HG03439 (cell line): Measurements from ENCODE around the gene ZNF324B.
"Not testable (repeated sequence)": the region's sequence is repeated elsewhere in the genome, so short reads cannot be mapped to it uniquely, and the experiment has no call there.

Experiments used
- ATAC-seq: cut with Tn5 transposase; IDR thresholded peaks from one replicate; pipeline ENCODE4 v1.9.1; 2021; ENCODE audit warnings: mild to moderate bottlenecking, moderate library complexity; ENCODE audit not compliant: unreplicated experiment

Gene ZNF324B

GRCh38 chr19:58479736-58480480 lies 28.5 kb downstream of the ZNF324B start:
- ATAC-seq = no peak

- ATAC-seq = no peak
Measured at GRCh38 chr19:58480481-58480830, 29.0 kb downstream of the ZNF324B start.

- no peak for ATAC-seq
Measured at GRCh38 chr19:58480831-58481230, 29.4 kb downstream of the ZNF324B start.

- no peak for ATAC-seq
Measured at GRCh38 chr19:58482372-58482771, 30.9 kb downstream of the ZNF324B start.

- no peak for ATAC-seq
Measured at GRCh38 chr19:58483776-58484175, 32.4 kb downstream of the ZNF324B start.

- ATAC-seq = not testable (repeated sequence)
Measured at GRCh38 chr19:58484349-58484748, 32.9 kb downstream of the ZNF324B start.

- ATAC-seq = no peak
Measured at GRCh38 chr19:58491393-58491792, 40.0 kb downstream of the ZNF324B start.

GRCh38 chr19:58492265-58492664 lies 40.8 kb downstream of the ZNF324B start:
- no peak for ATAC-seq

GRCh38 chr19:58497634-58498170 lies 46.3 kb downstream of the ZNF324B start:
- no peak for ATAC-seq

- peak; percentile 17 for ATAC-seq
Measured at GRCh38 chr19:58498316-58499020, 47.0 kb downstream of the ZNF324B start.

- ATAC-seq = peak; percentile 84
Measured at GRCh38 chr19:58499021-58499927, 47.9 kb downstream of the ZNF324B start.

GRCh38 chr19:58500242-58500641 lies 48.8 kb downstream of the ZNF324B start:
- no peak for ATAC-seq
